ENCODE measurements around the gene JOSD1.

DNA sequence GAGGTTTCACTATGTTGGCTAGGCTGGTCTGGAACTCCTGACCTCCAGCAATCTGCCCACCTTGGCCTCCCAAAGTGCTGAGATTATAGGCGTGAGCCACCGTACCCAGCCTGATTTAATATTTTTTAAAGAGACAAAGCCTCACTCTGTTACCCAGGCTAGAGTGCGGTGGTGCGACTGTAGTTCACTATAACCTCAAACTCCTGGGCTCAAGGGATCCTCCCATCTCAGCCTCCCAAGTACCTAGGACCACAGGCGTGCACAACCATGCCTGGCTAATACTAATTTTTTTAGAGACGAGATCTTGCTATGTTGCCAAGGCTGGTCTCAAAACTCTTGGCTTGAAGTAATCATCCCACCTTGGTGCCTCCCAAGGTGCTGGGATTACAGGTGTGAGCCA, 18.5 kb upstream of the JOSD1 start:
- TF ChIP-seq, protein P1, sequence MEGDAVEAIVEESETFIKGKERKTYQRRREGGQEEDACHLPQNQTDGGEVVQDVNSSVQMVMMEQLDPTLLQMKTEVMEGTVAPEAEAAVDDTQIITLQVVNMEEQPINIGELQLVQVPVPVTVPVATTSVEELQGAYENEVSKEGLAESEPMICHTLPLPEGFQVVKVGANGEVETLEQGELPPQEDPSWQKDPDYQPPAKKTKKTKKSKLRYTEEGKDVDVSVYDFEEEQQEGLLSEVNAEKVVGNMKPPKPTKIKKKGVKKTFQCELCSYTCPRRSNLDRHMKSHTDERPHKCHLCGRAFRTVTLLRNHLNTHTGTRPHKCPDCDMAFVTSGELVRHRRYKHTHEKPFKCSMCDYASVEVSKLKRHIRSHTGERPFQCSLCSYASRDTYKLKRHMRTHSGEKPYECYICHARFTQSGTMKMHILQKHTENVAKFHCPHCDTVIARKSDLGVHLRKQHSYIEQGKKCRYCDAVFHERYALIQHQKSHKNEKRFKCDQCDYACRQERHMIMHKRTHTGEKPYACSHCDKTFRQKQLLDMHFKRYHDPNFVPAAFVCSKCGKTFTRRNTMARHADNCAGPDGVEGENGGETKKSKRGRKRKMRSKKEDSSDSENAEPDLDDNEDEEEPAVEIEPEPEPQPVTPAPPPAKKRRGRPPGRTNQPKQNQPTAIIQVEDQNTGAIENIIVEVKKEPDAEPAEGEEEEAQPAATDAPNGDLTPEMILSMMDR (IDR thresholded peaks at IDR 0.05; ENCODE audit: low read length), result no peak
- no peak for TF ChIP-seq EZH2 (optimal IDR thresholded peaks at IDR 0.05; ENCODE audit: low read depth, low read length)

Measured in MM.1S (cell line).